ENCODE data around the gene GUCD1. TPM values are rescaled to one million over a fixed set of nuclear protein-coding genes. Genes with fewer than 3 reads are reported as not detected.

GUCD1 gene
- total and polyA plus RNA-seq, 2 of the 13 experiments (the other 11 are each of a cell fraction or from before 2014, with no cell fraction given) = 128 to 245 TPM

DNA sequence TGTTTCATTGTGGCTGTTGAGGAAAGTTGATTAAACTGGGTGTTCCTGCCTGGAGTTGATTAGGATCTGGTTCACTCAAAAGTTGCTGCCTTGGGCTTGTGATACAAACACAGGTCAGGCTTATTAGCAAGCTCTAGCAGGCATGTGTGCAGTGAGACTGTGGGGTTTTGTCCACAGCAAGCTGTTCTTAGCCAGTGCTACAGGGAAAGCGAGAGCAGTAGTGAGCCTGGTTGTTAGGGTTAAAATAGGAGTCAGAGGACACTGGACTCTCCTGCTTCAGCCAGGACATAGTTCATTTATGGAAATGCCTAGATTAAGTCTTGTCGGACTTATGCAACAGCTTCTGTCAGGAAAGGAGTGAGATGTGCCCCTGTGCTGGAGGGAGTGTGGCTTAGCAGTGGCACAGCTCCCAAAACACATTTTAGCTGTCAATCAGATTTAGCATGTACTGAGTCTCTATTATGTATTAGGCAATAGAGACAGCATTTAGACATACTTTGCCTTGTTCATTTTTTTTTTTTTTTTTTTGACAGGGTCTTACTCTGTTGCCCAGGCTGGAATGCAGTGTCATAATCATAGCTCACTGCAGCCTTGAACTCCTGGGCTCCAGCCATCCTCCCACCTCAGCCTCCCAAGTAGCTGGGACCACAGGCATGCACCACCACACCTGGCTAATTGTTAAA, 9.6 kb upstream of the GUCD1 start (continued):
- TF ChIP-seq ZMYM2 (CRISPR knock-in tag; IDR thresholded peaks at IDR 0.05) (peak; percentile 86), ETV6 (CRISPR knock-in tag; conservative IDR thresholded peaks at IDR 0.05) (no peak), SMAD9 (CRISPR knock-in tag; IDR thresholded peaks at IDR 0.05) (no peak), CBX5 (CRISPR knock-in tag; IDR thresholded peaks at IDR 0.05; ENCODE audit: borderline replicate concordance) (peak; percentile 32; the same call in 1 of the 2 replicates), ZFYVE20 (CRISPR knock-in tag; IDR thresholded peaks at IDR 0.05; ENCODE audit: borderline replicate concordance, low read depth) (no peak), ZNF598 (CRISPR knock-in tag; IDR thresholded peaks at IDR 0.05; ENCODE audit: borderline replicate concordance) (no peak), PRDM15 (CRISPR knock-in tag; IDR thresholded peaks at IDR 0.05) (no peak), FOSL2 (CRISPR knock-in tag; IDR thresholded peaks at IDR 0.05) (no peak), AGO2 (optimal IDR thresholded peaks at IDR 0.05; ENCODE audit: low read depth, low read length) (no peak), ZNF652 (CRISPR knock-in tag; IDR thresholded peaks at IDR 0.05; ENCODE audit: borderline replicate concordance, low read depth) (peak; percentile 95), ZNF30 (CRISPR knock-in tag; IDR thresholded peaks at IDR 0.05) (no peak), FOXO1 (CRISPR knock-in tag; IDR thresholded peaks at IDR 0.05) (no peak), ZNF460 (CRISPR knock-in tag; IDR thresholded peaks at IDR 0.05; ENCODE audit: borderline replicate concordance) (peak; percentile 94), USF2 (IDR thresholded peaks at IDR 0.05; ENCODE audit: low read depth, low read length) (no peak), USF2 (CRISPR knock-in tag; IDR thresholded peaks at IDR 0.05; ENCODE audit: borderline replicate concordance) (0 out of 2 replicates have a peak, but pooled peaks have one; percentile 17), ZNF468 (CRISPR knock-in tag; IDR thresholded peaks at IDR 0.05) (no peak), RBM22 (optimal IDR thresholded peaks at IDR 0.05; ENCODE audit: low read length) (no peak), TAF1 (CRISPR knock-in tag; IDR thresholded peaks at IDR 0.05) (no peak)
- TF ChIP-seq, protein P1, sequence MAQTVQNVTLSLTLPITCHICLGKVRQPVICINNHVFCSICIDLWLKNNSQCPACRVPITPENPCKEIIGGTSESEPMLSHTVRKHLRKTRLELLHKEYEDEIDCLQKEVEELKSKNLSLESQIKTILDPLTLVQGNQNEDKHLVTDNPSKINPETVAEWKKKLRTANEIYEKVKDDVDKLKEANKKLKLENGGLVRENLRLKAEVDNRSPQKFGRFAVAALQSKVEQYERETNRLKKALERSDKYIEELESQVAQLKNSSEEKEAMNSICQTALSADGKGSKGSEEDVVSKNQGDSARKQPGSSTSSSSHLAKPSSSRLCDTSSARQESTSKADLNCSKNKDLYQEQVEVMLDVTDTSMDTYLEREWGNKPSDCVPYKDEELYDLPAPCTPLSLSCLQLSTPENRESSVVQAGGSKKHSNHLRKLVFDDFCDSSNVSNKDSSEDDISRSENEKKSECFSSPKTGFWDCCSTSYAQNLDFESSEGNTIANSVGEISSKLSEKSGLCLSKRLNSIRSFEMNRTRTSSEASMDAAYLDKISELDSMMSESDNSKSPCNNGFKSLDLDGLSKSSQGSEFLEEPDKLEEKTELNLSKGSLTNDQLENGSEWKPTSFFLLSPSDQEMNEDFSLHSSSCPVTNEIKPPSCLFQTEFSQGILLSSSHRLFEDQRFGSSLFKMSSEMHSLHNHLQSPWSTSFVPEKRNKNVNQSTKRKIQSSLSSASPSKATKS (CRISPR knock-in tag; IDR thresholded peaks at IDR 0.05) = no peak
- TF ChIP-seq, protein P2, sequence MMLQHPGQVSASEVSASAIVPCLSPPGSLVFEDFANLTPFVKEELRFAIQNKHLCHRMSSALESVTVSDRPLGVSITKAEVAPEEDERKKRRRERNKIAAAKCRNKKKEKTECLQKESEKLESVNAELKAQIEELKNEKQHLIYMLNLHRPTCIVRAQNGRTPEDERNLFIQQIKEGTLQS (CRISPR knock-in tag; IDR thresholded peaks at IDR 0.05) = no peak
- TF ChIP-seq, protein P3, sequence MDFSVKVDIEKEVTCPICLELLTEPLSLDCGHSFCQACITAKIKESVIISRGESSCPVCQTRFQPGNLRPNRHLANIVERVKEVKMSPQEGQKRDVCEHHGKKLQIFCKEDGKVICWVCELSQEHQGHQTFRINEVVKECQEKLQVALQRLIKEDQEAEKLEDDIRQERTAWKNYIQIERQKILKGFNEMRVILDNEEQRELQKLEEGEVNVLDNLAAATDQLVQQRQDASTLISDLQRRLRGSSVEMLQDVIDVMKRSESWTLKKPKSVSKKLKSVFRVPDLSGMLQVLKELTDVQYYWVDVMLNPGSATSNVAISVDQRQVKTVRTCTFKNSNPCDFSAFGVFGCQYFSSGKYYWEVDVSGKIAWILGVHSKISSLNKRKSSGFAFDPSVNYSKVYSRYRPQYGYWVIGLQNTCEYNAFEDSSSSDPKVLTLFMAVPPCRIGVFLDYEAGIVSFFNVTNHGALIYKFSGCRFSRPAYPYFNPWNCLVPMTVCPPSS (IDR thresholded peaks at IDR 0.05) = no peak
